HG03558 (cell line): Measurements from ENCODE around the gene RERE.

Experiments
- ATAC-seq: cut with Tn5 transposase; IDR thresholded peaks from one replicate; pipeline ENCODE4 v1.9.1; 2021; ENCODE audit warnings: moderate number of reproducible peaks; ENCODE audit not compliant: unreplicated experiment; ENCODE audit errors: extremely low read depth

RERE gene

GRCh38 chr1:8426996-8427395 is 390.4 kb downstream of the RERE start:
- ATAC-seq: no peak

- ATAC-seq: no peak
Observed at GRCh38 chr1:8425781-8426161, 391.7 kb downstream of the RERE start.

- no peak for ATAC-seq
Observed at GRCh38 chr1:8425150-8425780, 392.2 kb downstream of the RERE start.

GRCh38 chr1:8424539-8425116 is 392.8 kb downstream of the RERE start:
- no peak for ATAC-seq

GRCh38 chr1:8423692-8424538 is 393.5 kb downstream of the RERE start:
- no peak for ATAC-seq

GRCh38 chr1:8423269-8423691 is 394.2 kb downstream of the RERE start:
- no peak for ATAC-seq

GRCh38 chr1:8422510-8423268 is 394.8 kb downstream of the RERE start:
- no peak for ATAC-seq

GRCh38 chr1:8421721-8422120 is 395.7 kb downstream of the RERE start:
- no peak for ATAC-seq

GRCh38 chr1:8420318-8420717 is 397.1 kb downstream of the RERE start:
- no peak for ATAC-seq

GRCh38 chr1:8419861-8420260 is 397.6 kb downstream of the RERE start:
- no peak for ATAC-seq

GRCh38 chr1:8419172-8419571 is 398.3 kb downstream of the RERE start:
- no peak for ATAC-seq

GRCh38 chr1:8418301-8418700 is 399.1 kb downstream of the RERE start:
- ATAC-seq: no peak

GRCh38 chr1:8417625-8418024 is 399.8 kb downstream of the RERE start:
- no peak for ATAC-seq

GRCh38 chr1:8416881-8417280 is 400.6 kb downstream of the RERE start:
- ATAC-seq: no peak

- ATAC-seq: no peak
Observed at GRCh38 chr1:8415526-8416278, 401.7 kb downstream of the RERE start.

- no peak for ATAC-seq
Observed at GRCh38 chr1:8412183-8412831, 405.1 kb downstream of the RERE start.

GRCh38 chr1:8411803-8412182 is 405.6 kb downstream of the RERE start:
- ATAC-seq: no peak

GRCh38 chr1:8410791-8411190 is 406.6 kb downstream of the RERE start:
- no peak for ATAC-seq

GRCh38 chr1:8409606-8410005 is 407.8 kb downstream of the RERE start:
- ATAC-seq: no peak

GRCh38 chr1:8409106-8409505 is 408.3 kb downstream of the RERE start:
- ATAC-seq: no peak
